Placental epithelial cell (primary cell): ENCODE data around the gene PPP1CA. TPM values are rescaled to one million over a fixed set of nuclear protein-coding genes. Genes with fewer than 3 reads are reported as not detected.

Experiments used
- small RNA-seq: library from RNA; depleted of rRNA; stranded (forward); fragments of <200 nt; gene quantifications from one replicate; pipeline ENCODE3, GENCODE V24; 2012
- total RNA-seq: library from RNA; depleted of rRNA; stranded (reverse); fragments of >200 nt; gene quantifications from 2 replicates; pipeline ENCODE4 v1.2.3, GENCODE V29; 2012

Gene PPP1CA
- total RNA-seq = 223 and 479 TPM in 2 replicates

DNA sequence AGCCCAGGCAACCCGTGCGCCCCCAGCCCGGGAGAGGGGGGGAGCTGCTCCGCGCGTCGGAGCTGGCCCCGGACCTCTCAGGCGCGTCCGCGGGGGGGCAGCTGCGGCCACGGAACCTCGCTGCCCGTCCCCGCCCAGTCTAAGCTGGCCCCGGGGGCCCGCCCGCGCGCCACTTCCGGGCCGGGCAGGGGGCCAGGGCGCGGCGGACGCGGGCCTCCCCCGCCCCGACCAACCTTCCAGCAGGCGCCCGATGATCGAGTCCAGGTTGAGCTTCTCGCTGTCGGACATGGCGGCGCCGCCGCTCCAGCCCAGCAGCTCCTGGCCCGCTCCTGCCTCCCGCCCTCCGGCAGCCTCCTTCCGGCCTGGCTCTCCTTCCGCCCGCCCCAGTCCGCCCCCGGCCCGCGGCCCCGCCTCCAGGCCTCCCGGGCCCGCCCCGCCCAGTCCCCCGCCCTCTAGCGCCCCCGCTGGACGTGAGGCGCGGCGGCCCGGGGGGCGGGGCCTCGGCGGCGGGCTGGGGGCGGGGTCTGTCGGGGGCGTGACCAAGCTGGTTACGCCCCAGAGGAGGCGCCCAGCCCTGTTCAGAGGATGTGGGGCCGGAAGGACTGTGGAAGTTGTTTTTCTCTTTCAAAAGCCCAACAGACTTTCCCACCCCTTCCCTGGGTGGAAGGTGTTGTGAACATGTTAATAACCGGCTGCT is at the start of gene PPP1CA:
TSS of gene PPP1CA (minus strand) at position 364 of the 697 bp plus-strand sequence. CDS start at position 288, 76 bp downstream.

DNA sequence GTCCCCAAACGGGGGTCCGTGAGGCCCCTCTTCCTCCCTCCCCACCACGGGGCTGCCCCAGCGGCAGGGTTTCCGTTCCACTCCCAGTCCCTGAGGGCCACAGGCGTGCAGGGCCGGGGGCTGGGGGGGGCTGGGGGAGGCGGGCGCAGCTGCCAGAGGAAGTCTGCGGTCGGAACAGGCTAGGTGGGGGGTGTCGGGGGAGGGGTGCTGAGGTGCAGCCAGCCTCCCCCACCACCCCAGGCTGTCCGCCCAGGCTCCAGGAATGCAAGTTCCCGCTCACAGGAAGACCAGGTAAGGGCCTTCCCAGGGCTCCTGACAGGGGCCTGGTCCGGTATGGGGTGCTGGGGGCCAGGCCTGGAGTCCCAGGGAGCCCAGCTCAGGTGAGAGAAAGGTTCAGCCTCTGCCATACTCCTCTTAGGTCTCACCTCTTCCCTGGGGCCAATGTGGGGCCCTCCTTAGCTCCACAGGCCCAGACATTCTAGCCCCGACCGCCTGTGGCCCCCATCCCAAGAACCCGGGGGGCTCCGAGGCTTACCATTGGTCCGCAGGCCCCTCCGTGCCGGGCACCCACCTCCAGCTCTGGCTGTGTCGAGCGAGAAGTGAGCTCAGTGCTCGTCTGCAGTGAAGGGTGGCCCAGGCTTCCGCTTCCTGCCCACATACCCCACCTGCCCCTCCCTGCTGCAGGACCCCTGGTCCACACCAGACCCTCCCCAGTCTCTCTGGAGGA is 35.6 kb upstream of the PPP1CA start, which contains the start of gene PTPRCAP:
TSS of gene PTPRCAP (minus strand) at position 601 of the 727 bp plus-strand sequence. CDS start at position 538, 63 bp downstream.

DNA sequence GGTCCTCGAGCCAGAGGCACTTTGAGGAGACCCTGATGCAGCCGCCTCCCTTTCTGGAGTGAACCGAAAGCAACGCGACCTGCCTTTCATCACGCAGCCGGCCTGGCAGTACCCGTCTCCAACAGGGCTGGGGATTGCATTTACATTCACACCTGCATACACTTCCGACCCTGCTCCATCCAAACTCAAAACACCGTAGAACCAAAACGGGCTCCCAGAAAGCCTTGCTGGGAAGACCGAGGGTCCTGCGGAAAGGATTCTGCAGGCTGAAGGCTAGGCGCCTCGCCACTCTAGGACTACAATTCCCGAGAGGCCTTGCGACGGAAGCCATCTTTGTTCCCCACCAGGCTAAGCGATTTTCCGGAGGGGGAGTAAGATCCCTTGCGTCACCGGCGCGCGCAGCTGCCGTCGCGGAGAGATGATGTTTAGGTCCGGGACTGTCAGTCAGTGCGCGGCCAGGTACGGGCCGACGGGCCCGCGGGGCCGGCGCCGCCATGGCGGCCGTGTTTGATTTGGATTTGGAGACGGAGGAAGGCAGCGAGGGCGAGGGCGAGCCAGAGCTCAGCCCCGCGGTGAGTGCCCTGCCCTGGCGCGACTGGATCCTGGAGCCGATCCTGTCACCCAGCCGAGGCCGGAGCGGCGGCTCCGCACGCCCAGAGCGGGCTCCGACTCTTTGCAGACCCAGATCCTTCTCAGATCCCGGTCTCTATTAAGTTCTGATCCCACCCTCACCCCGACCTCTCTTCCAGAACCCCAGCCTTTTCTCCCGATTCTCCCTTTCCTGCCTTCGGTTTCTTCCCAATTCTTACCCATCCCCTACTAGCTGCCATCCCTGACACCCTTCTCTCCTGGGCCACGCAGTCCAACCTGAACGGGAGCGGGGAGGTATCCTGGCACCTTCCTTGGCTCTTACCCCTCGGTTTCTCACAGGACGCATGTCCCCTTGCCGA is 26.7 kb upstream of the PPP1CA start, which contains the start of gene RPS6KB2:
TSS of gene RPS6KB2 (plus strand) at position 443 of the 950 bp plus-strand sequence. CDS start at position 495, 52 bp downstream.

DNA sequence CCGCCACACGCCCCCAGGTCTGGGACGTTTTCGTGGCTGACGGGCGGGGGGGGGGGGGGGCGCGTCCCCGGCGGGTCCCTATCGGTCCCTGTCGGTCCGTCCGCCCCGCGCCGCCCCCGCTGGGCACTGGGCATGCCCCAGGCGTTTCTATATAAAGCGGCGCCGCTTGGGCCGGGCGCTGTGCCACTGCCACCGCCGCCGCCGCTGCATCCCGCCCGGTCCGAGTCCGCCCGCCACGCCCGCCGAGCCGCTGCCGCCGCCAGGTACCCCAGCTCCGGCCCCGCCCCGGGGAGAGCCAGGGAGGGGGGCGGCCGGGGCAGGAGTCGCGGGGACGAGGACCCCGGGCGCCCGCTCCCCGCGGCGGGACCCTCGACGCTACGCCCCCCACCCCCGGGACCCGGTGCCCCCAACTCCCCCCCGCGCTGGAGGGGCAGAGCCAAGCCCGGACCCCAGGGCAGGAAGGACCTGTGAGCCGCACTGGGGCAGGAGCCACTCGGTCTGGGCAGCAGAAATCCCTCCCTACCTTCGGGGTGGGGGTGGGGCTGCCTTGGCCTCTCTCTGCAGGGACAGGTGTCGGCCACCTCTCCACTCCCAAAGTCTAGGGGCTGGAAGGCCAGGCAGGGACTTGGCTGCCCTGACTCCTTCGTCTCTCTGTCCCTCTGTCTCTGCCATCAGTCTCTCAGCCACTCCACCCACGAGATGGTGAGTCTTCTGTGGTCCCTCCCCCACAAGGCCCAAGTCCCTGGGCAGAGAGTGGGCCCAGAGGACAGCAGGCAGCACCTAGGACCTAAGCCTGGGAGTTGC is 14.0 kb upstream of the PPP1CA start, which contains the start of gene CARNS1:
TSS of gene CARNS1 (plus strand) at position 178 of the 804 bp plus-strand sequence. CDS start at position 700, 522 bp downstream.

DNA sequence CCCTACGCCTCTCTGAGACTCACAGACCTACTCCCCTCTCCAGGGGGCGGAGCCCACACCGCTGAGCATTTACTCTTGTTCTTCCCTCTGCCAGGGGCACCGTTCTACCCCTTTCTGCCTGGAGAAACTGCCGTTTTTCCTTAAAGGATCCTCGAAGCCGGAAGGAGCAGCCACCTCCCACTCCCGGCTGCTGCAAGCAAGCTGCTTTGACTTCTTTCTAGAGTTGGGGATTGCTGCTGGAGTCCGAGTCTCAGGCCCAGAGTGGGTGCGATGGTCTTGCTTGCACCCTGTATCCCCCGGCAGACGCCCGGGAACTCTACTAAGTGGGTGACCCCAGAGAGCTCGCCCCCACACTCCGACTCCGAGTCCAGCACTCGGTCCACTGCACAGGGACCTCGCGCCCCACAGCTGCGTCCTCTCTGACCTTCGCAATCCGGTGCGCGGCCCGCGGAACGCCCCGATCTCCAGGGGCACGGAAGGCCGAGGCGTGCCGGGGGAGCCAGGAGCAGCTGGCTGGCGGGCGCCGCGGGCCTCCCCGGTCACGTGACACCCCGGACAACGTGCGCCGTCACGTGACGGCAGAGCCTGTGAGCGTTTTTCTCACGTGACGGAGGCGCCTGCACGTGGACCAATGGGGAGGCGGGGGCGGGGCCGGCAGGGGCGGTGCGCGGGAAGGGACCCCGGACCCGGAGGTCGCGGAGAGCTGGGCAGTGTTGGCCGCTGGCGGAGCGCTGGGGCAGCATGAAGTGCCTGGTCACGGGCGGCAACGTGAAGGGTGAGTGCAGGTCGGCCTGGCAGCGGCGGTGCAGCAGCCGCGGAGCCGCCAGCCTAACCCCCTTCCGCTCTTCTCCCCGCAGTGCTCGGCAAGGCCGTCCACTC is 10.1 kb downstream of the PPP1CA start, which contains the start of gene RAD9A:
TSS of gene RAD9A (plus strand) at position 683 of the 879 bp plus-strand sequence. CDS start at position 742, 59 bp downstream.

GRCh38 chr11:67372993-67373647 is 28.5 kb downstream of the PPP1CA start, which contains the start of gene CLCF1:
Gene CLCF1, minus strand, starts transcription at chr11:67373598. Its CDS starts 59 bp downstream, at chr11:67373539.

DNA sequence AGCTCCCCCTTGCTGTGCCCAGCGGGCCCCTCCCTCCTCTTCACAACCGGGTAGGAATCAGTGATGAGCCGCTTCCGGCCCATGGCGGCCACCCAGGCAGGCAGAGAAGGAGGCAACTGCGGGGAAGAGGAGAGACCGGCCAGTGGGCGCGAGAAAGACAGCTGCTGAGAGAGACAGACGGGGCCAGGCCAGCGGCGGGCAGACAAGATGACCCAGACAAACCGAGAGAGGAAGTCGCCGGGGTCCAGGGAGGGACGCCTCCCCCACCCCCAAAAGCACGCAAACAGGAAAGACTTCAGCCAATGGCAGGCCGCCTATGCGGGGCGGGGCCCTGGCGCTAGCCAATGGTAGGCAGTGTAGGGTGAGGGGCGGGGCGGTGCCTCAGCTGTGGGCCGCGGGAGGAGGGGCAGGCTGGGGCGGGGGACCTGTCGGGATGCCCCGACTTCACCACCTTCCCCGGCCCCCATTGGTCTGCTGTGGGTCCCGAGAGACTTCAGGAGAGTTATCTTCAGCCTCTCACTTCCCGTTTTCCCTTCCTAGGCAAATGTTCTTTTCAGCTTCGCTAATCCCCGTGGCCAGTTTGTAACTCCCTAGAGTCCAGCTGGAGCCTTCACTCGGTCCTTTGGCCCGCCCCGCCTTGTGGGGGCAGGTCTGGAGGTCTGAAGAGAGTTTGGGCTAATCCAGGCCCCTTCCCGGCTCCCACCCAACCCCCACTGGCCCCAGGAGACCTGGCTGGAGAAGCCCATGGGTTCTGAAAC is 48.2 kb downstream of the PPP1CA start, which contains the start of gene POLD4:
TSS of gene POLD4 (minus strand) at position 230 of the 758 bp plus-strand sequence. CDS start at position 83, 147 bp downstream.

Small RNA genes lying within 50 kb of the gene (small RNA-seq; reads per million reads assigned to genes)
- gene RN7SKP239 (not detected), gene RNU6-1238P (not detected)

Other genes starting within 250 kb of the PPP1CA start
- gene GRK2, start 135.4 kb downstream of the PPP1CA start, total RNA-seq = 27.5 and 40.4 TPM in 2 replicates
- 28.1 and 42.4 TPM in 2 replicates for gene ANKRD13D, start 112.6 kb downstream of the PPP1CA start, total RNA-seq
- 41.2 and 67.5 TPM in 2 replicates for gene SSH3, start 98.3 kb downstream of the PPP1CA start, total RNA-seq
- gene POLD4, start 48.3 kb downstream of the PPP1CA start, total RNA-seq = 64.9 and 71.1 TPM in 2 replicates
- 17.8 and 22.8 TPM in 2 replicates for gene CLCF1, start 28.3 kb downstream of the PPP1CA start, total RNA-seq
- gene RAD9A, start 9.9 kb downstream of the PPP1CA start, total RNA-seq = 10.7 and 18.8 TPM in 2 replicates
- gene TBC1D10C, start 2.2 kb upstream of the PPP1CA start, total RNA-seq = under 0.01 TPM in 1 of 2 replicates, not detected in the other
- gene CARNS1, start 13.8 kb upstream of the PPP1CA start, total RNA-seq = under 0.01 TPM in 1 of 2 replicates, not detected in the other
- gene RPS6KB2, start 26.6 kb upstream of the PPP1CA start, total RNA-seq = 55.4 and 121 TPM in 2 replicates
- 1.5 and 1.6 TPM in 2 replicates for gene PTPRCAP, start 35.8 kb upstream of the PPP1CA start, total RNA-seq
- 135 and 136 TPM in 2 replicates for gene CORO1B, start 41.6 kb upstream of the PPP1CA start, total RNA-seq
- not detected in 2 replicates for gene GPR152, start 50.9 kb upstream of the PPP1CA start, total RNA-seq
- not detected in 2 replicates for gene CABP4, start 53.5 kb upstream of the PPP1CA start, total RNA-seq
- 27.5 and 62.4 TPM in 2 replicates for gene TMEM134, start 67.4 kb upstream of the PPP1CA start, total RNA-seq
- 69.5 and 122 TPM in 2 replicates for gene AIP, start 81.2 kb upstream of the PPP1CA start, total RNA-seq
- gene PITPNM1, start 103.5 kb upstream of the PPP1CA start, total RNA-seq = 42.4 and 45.5 TPM in 2 replicates
- gene CDK2AP2, start 106.3 kb upstream of the PPP1CA start, total RNA-seq = 19.6 and 52.8 TPM in 2 replicates
- gene CABP2, start 121.6 kb upstream of the PPP1CA start, total RNA-seq = not detected in 2 replicates
- 1,369 and 1,673 TPM in 2 replicates for gene GSTP1, start 182.0 kb upstream of the PPP1CA start, total RNA-seq
- gene NDUFV1, start 205.1 kb upstream of the PPP1CA start, total RNA-seq = 141 and 176 TPM in 2 replicates
- gene NUDT8, start 228.1 kb upstream of the PPP1CA start, total RNA-seq = 5.3 and 11.8 TPM in 2 replicates
- gene TBX10, start 237.9 kb upstream of the PPP1CA start, total RNA-seq = not detected in 2 replicates
- not detected in 2 replicates for gene ACY3, start 248.9 kb upstream of the PPP1CA start, total RNA-seq